HL-60 (cell line): ENCODE results near the gene KCNQ5.
"Not testable (repeated sequence)": the region's sequence is repeated elsewhere in the genome, so short reads cannot be mapped to it uniquely, and the experiment has no call there.

Experiments
- GABPA ChIP-seq: IDR thresholded peaks from 2 replicates; pipeline ENCODE4 v1.6.1; 2012; ENCODE audit warnings: low read depth
- POLR2AphosphoS5 ChIP-seq: IDR thresholded peaks from 2 replicates; pipeline ENCODE4 v1.6.1; 2012; ENCODE audit warnings: low read depth
- SPI1 ChIP-seq: IDR thresholded peaks from 2 replicates; pipeline ENCODE4 v1.6.1; 2012; ENCODE audit warnings: low read depth, mild to moderate bottlenecking, borderline replicate concordance
- TF ChIP-seq, protein P1 (sequence below): IDR thresholded peaks from one replicate; pipeline ENCODE4 v1.5.1; 2011; ENCODE audit warnings: low read length, control low read depth, inconsistent platforms; ENCODE audit not compliant: insufficient read depth
- TF ChIP-seq, protein P2 (sequence below): IDR thresholded peaks from 2 replicates; pipeline ENCODE4 v1.6.1; 2012; ENCODE audit warnings: low read depth; ENCODE audit not compliant: insufficient replicate concordance

DNA sequence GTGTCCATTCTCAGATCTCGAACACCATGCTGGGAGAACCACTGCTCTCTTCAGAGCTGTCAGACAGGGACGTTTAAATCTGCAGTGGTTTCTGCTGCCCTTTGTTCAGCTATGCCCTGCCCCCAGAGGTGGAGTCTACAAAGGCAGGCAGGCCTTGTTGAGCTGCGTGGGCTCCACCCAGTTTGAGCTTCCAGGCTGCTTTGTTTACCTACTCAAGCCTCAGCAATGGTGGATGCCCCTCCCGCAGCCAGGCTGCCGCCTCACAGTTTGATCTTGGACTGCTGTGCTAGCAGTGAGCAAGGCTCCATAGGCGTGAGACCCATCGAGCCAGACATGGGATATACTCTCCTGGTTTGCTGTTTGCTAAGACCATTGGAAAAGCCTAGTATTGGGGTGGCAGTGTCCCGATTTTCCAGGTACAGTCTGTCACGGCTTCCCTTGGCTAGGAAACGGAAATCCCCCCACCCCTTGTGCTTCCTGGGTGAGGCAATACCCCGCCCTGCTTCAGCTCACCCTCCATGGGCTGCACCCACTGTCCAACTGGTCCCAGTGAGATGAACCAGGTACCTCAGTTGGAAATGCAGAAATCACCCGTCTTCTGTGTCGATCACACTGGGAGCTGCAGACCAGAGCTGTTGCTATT is 362.4 kb downstream of the KCNQ5 start:
- TF ChIP-seq, protein P1, sequence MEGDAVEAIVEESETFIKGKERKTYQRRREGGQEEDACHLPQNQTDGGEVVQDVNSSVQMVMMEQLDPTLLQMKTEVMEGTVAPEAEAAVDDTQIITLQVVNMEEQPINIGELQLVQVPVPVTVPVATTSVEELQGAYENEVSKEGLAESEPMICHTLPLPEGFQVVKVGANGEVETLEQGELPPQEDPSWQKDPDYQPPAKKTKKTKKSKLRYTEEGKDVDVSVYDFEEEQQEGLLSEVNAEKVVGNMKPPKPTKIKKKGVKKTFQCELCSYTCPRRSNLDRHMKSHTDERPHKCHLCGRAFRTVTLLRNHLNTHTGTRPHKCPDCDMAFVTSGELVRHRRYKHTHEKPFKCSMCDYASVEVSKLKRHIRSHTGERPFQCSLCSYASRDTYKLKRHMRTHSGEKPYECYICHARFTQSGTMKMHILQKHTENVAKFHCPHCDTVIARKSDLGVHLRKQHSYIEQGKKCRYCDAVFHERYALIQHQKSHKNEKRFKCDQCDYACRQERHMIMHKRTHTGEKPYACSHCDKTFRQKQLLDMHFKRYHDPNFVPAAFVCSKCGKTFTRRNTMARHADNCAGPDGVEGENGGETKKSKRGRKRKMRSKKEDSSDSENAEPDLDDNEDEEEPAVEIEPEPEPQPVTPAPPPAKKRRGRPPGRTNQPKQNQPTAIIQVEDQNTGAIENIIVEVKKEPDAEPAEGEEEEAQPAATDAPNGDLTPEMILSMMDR, result not testable (repeated sequence)
- TF ChIP-seq, protein P2, sequence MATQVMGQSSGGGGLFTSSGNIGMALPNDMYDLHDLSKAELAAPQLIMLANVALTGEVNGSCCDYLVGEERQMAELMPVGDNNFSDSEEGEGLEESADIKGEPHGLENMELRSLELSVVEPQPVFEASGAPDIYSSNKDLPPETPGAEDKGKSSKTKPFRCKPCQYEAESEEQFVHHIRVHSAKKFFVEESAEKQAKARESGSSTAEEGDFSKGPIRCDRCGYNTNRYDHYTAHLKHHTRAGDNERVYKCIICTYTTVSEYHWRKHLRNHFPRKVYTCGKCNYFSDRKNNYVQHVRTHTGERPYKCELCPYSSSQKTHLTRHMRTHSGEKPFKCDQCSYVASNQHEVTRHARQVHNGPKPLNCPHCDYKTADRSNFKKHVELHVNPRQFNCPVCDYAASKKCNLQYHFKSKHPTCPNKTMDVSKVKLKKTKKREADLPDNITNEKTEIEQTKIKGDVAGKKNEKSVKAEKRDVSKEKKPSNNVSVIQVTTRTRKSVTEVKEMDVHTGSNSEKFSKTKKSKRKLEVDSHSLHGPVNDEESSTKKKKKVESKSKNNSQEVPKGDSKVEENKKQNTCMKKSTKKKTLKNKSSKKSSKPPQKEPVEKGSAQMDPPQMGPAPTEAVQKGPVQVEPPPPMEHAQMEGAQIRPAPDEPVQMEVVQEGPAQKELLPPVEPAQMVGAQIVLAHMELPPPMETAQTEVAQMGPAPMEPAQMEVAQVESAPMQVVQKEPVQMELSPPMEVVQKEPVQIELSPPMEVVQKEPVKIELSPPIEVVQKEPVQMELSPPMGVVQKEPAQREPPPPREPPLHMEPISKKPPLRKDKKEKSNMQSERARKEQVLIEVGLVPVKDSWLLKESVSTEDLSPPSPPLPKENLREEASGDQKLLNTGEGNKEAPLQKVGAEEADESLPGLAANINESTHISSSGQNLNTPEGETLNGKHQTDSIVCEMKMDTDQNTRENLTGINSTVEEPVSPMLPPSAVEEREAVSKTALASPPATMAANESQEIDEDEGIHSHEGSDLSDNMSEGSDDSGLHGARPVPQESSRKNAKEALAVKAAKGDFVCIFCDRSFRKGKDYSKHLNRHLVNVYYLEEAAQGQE, result not testable (repeated sequence)
- not testable (repeated sequence) for TF ChIP-seq POLR2AphosphoS5, GABPA, SPI1
